ENCODE results near the gene KCP.

KCP gene

DNA sequence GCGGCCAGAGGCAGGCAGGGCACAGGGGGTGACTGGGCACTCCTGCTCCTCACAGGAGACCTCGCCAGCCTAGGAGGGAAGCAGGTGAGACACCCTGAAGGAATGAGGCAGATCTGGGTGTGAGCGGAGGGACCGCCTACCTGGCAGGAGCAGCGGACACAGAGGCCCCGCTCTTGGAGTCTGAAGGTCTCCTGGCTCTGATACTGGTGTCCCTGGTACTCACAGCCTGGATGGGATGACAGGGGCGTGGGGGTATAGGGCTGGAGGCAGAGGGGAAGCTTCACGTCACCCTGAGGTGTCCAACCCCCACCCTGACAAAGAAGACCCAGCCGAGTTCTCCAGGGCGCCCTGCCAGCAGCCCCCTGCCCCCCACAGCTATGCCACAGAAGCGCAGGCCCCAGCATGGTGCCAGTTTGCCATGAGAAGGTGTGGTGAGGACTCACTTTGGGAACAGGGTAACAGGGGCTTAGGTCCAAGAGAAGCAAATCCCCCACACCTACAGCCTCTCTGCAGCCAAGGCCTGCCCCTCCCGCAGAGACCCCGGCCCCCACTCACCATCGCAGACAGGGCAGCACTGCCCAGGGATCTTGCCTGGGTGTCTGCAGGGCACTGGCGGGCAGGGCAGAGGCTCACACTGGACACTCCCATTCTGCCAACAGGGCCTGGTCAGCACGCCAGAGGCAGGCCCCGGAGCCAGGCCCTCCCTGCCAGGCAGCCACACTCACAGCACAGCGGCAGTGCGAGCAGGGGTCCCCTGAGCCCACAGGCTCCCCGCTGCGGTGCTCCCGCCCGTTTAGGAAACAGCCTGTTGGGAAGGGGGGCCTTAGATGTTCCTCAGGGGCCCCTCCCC, 17.0 kb downstream of the KCP start:
- Histone ChIP-seq H3K36me3 (ENCODE audit: insufficient read depth, low read depth, low read length) (no peaks in the 10 kb centered on the region), H3K4me1 (ENCODE audit: insufficient read depth, low read length) (peaks cover 5% of the 10 kb centered on the region; the same call in 1 of the 2 replicates), H3K4me3 (ENCODE audit: low read length) (no peak overlapping the region), H3K9ac (ENCODE audit: low read depth, low read length) (no peak overlapping the region), H3K9me3 (ENCODE audit: insufficient read depth, low read depth, low read length) (no peaks in the 10 kb centered on the region), H3K27ac (ENCODE audit: low read length) (no peak overlapping the region), H3K27me3 (ENCODE audit: insufficient read depth, low read length) (peaks cover 17% of the 10 kb centered on the region)

DNA sequence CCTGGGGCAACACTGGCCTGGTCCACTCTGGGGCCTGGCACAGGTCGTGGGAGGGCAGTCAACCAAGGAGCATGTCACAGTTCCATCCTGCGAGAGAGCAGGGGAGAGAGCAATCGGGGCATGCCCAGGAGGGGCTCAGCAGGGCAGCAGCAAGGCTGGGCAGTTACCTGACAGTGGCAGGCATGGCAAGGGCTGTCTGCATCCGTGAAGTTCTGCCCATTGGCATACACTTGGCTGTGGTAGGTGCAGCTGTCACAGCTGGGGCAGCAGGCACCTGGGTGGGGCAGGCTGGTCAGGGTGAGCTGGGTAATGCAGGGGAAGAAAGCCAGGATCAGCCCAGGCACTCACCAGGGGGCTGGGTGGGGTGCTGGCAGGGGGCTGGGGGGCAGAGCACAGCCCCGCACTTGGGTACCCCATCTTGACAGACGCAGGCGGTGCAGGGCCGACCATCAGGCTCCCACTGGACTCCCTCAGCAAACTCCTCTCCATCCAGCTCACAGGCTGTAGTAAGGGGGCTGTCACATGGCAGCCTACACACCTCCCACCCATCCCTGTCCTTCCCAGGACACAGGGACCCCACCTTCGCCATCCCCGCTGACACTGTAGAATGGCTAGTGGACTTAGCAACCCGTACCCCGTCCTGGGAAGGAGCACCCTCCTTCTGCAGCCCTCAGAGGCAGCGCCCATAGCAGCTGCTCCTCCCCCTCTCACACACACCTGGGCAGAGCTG, 17.8 kb downstream of the KCP start:
- H3K9ac ChIP-seq (ENCODE audit: low read depth, low read length), result no peak overlapping the region

DNA sequence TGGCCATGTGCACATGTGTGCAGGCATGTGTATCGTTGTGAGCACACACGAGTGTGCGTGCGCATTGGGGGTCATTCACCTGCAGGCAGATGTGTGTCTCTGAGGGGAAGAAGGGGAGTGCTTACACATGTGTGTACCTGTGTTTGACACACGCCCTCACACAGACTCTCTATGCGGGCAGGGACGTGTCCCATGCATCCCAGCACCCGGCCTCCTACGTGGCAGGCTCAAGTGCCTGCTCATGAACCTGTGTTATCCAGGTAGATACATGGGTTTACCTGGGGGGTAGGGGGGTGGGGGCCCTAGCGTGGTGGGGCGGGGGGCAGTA, 18.6 kb downstream of the KCP start:
- H3K9me3 ChIP-seq (ENCODE audit: insufficient read depth, low read depth, low read length), result no peaks in the 10 kb centered on the region
- no peak overlapping the region for H3K27ac ChIP-seq (ENCODE audit: low read length)
- H3K36me3 ChIP-seq (ENCODE audit: insufficient read depth, low read depth, low read length), result no peaks in the 10 kb centered on the region
- H3K9ac ChIP-seq (ENCODE audit: low read depth, low read length), result no peak overlapping the region
- H3K27me3 ChIP-seq (ENCODE audit: insufficient read depth, low read length), result peaks cover 17% of the 10 kb centered on the region
- peaks cover 5% of the 10 kb centered on the region for H3K4me1 ChIP-seq (ENCODE audit: insufficient read depth, low read length)
- peak overlapping the region; percentile 51; the same call in 1 of the 2 replicates for H3K4me3 ChIP-seq (ENCODE audit: low read length)

More for the DNA sequence above, 17.8 kb downstream of the KCP start:
- Histone ChIP-seq H3K27me3 (ENCODE audit: insufficient read depth, low read length) (peaks cover 17% of the 10 kb centered on the region), H3K4me1 (ENCODE audit: insufficient read depth, low read length) (peaks cover 5% of the 10 kb centered on the region), H3K9me3 (ENCODE audit: insufficient read depth, low read depth, low read length) (no peaks in the 10 kb centered on the region), H3K4me3 (ENCODE audit: low read length) (no peak overlapping the region), H3K27ac (ENCODE audit: low read length) (no peak overlapping the region), H3K36me3 (ENCODE audit: insufficient read depth, low read depth, low read length) (no peaks in the 10 kb centered on the region)

DNA sequence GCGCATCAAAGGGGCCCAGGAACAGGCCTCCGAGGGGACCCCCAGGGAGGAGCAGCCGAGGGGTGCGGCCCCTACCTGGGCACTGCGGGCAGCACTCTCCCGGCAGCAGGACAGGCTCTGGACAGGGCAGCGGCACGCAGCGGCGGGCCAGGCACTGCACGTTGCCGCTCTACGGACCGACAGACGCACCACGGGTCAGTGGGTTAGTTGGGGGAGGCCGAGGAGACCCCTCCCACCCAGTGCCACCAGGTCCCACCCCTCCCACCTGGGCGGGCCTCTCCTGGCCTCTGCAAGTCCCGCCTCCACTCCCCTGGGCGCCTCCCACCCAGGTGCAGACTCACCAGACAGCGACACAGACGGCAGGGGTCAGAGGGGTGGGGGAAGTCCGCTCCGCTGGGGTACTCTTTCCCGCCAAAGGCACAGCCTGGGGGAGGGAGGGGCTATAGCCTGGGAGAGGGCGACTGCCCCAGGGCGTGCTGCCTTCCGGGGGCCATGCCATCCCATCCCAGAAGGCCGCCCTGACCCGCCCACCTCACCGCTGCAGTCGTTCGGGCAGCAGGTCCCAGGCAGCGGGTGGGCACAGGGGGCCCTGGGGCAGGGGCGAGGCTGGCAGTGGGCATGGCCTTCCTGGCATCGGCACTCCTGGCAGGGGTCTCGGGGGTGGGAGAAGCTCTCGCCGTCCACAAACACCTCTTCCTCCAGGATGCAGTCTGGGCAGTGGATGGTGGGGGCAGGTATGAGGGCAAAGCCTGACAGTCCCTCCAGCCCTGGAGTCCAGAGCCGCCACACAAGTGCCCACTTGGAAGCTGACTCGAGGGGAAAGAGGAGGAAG, 19.2 kb downstream of the KCP start:
- H3K27ac ChIP-seq (ENCODE audit: low read length), result no peak overlapping the region

DNA sequence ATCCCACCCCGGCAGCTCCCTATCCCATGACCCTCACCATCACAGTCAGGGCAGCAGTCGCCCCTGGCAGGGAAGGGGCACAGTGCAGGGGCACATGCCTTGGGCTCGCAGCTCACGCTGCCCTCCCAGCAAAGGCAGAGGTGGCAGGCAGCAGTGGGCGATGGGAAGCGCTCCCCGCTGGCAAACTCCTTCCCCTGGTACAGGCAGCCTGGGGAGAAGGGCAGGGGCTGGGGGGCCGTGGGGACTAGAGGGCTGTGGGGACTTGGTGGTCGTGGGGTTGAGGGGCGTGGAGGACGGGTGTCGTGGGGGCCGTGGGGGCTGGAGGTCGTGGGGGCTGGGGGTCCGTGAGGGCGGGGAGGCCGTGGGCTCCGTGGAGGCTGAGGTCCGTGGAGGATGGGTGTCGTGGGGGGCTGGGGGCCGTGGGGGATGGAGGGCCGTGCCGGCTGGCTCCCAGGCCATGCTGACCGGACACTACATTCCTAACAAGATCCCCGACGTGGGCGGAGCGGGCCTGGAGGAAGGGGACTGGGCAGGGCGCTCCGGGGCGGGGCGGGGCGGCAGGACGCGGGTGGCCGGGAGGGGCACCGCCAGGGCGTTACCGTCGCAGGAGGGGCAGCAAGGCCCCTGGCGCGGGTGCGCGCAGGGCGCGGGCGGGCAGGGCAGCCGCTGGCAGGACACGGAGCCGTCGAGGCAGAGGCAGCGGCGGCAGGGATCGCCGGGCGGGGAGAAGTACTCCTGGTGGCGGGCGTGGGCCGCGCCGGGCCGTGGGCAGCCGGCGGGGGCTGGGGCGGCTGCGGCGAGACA, 20.0 kb downstream of the KCP start:
- Histone ChIP-seq H3K36me3 (ENCODE audit: insufficient read depth, low read depth, low read length) (no peaks in the 10 kb centered on the region), H3K27me3 (ENCODE audit: insufficient read depth, low read length) (peaks cover 17% of the 10 kb centered on the region), H3K4me1 (ENCODE audit: insufficient read depth, low read length) (peaks cover 5% of the 10 kb centered on the region), H3K9me3 (ENCODE audit: insufficient read depth, low read depth, low read length) (no peaks in the 10 kb centered on the region), H3K9ac (ENCODE audit: low read depth, low read length) (no peak overlapping the region), H3K27ac (ENCODE audit: low read length) (no peak overlapping the region), H3K4me3 (ENCODE audit: low read length) (peak overlapping the region; percentile 51; the same call in 1 of the 2 replicates)

More for the DNA sequence above, 19.2 kb downstream of the KCP start:
- Histone ChIP-seq H3K4me3 (ENCODE audit: low read length) (peak overlapping the region; percentile 51; the same call in 1 of the 2 replicates), H3K4me1 (ENCODE audit: insufficient read depth, low read length) (peaks cover 5% of the 10 kb centered on the region), H3K36me3 (ENCODE audit: insufficient read depth, low read depth, low read length) (no peaks in the 10 kb centered on the region), H3K9me3 (ENCODE audit: insufficient read depth, low read depth, low read length) (no peaks in the 10 kb centered on the region), H3K9ac (ENCODE audit: low read depth, low read length) (no peak overlapping the region), H3K27me3 (ENCODE audit: insufficient read depth, low read length) (peaks cover 17% of the 10 kb centered on the region)

DNA sequence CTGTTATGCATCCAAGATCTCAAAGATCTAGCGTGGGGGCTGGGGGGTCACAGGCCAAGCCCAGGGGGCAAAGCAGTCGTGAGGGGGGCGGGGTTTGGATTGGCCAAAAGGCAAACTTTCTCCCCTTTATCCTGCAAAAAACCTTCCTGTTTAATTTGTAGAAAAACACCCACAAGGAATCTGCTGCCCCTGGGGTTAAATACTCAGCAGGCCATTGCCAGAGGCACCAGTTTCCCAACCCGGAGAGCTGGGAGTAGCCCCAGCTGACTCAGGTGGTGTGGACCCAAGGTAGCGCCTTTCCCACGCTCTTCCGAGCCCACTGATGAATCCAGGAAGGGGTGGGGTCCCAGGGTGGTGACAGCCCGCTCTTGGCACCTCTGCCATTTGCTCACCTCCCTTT, 21.4 kb downstream of the KCP start:
- H3K9ac ChIP-seq (ENCODE audit: low read depth, low read length), result no peak overlapping the region
- peaks cover 5% of the 10 kb centered on the region for H3K4me1 ChIP-seq (ENCODE audit: insufficient read depth, low read length)
- no peaks in the 10 kb centered on the region for H3K36me3 ChIP-seq (ENCODE audit: insufficient read depth, low read depth, low read length)
- no peak overlapping the region for H3K4me3 ChIP-seq (ENCODE audit: low read length)
- H3K9me3 ChIP-seq (ENCODE audit: insufficient read depth, low read depth, low read length), result no peaks in the 10 kb centered on the region
- H3K27me3 ChIP-seq (ENCODE audit: insufficient read depth, low read length), result peaks cover 17% of the 10 kb centered on the region
- no peak overlapping the region for H3K27ac ChIP-seq (ENCODE audit: low read length)

DNA sequence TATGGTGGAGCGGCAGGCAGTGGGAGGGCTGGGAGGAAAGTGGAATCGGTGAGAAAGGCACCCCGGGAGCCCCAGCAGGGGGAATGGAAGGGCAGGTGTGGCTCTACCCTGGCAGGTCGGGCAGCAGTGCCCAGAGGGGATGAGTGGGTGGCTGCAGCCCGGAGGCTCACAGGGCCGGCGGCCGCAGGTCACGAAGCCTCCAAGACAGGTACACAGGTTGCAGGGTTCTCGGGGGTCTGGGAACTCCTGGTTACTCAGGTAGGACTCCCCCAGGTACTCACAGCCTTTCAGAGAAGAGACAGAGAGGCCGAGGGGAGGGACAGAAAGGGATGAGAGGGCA, 21.8 kb downstream of the KCP start:
- H3K9me3 ChIP-seq (ENCODE audit: insufficient read depth, low read depth, low read length), result no peaks in the 10 kb centered on the region
- H3K9ac ChIP-seq (ENCODE audit: low read depth, low read length), result no peak overlapping the region
- H3K36me3 ChIP-seq (ENCODE audit: insufficient read depth, low read depth, low read length), result no peaks in the 10 kb centered on the region
- peaks cover 5% of the 10 kb centered on the region for H3K4me1 ChIP-seq (ENCODE audit: insufficient read depth, low read length)
- H3K27ac ChIP-seq (ENCODE audit: low read length), result no peak overlapping the region
- H3K27me3 ChIP-seq (ENCODE audit: insufficient read depth, low read length), result peaks cover 17% of the 10 kb centered on the region
- H3K4me3 ChIP-seq (ENCODE audit: low read length), result no peak overlapping the region

DNA sequence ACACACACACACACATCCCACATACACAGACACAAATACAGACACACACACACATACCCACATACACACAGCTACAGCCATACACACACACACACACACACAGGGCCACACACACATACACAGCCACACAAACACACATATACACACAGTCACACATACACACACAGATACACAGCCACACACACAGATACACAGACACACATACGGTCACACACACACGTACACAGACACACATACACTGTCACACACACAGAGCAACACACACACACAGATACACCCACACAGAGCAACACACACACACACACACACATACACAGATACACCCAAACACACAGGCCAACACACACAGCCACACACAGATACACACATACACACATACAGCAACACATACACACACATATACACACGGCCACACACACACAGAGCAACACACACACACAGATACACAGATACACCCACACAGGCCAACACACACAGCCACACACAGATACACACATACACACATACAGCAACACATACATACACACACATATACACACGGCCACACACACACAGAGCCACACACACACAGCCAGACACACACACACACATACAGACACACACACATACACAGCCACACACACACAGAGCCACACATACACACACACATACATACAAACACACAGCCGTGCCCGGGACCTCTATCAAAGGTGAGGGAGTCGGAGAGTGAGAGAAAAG, 22.3 kb downstream of the KCP start:
- peaks cover 5% of the 10 kb centered on the region for H3K4me1 ChIP-seq (ENCODE audit: insufficient read depth, low read length)

DNA sequence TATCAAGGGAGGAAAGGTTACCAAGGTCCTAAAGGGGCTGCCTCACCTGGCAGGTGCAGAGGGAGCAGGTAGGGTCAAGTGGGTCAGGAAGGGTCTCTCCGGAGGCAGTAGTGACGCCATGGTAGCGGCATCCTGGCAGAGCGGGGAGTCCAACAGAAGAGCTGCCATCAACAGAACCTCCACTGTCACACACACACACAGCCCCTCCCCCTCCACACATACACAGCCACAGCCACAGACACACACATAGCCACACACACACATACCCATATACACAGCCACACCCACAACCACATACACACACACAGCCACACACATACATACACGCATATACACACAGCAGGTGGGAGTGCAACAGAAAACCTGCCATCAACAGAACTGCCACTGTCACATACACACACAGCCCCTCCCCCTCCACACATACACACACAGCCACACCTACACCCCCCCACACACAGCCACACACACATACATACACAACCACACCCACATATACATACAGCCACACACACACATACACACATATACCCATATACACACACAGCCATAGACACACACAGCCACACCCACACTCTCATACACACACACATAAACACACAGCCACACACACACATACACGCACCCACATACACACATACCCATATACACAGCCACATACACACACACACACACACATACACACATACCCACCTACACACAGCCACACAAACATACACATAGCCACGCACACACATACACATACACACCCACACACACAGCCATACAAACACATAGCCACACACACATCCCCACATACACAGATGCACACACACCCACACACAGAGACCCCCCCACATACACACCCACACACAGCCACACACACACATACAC, 23.1 kb downstream of the KCP start:
- Histone ChIP-seq H3K4me3 (ENCODE audit: low read length) (no peak overlapping the region), H3K27me3 (ENCODE audit: insufficient read depth, low read length) (peaks cover 17% of the 10 kb centered on the region), H3K27ac (ENCODE audit: low read length) (no peak overlapping the region), H3K9ac (ENCODE audit: low read depth, low read length) (no peak overlapping the region), H3K36me3 (ENCODE audit: insufficient read depth, low read depth, low read length) (no peaks in the 10 kb centered on the region), H3K4me1 (ENCODE audit: insufficient read depth, low read length) (peaks cover 5% of the 10 kb centered on the region), H3K9me3 (ENCODE audit: insufficient read depth, low read depth, low read length) (no peaks in the 10 kb centered on the region)

More for the DNA sequence above, 22.3 kb downstream of the KCP start:
- Histone ChIP-seq H3K27ac (ENCODE audit: low read length) (no peak overlapping the region), H3K9ac (ENCODE audit: low read depth, low read length) (no peak overlapping the region), H3K27me3 (ENCODE audit: insufficient read depth, low read length) (peaks cover 17% of the 10 kb centered on the region), H3K36me3 (ENCODE audit: insufficient read depth, low read depth, low read length) (no peaks in the 10 kb centered on the region), H3K9me3 (ENCODE audit: insufficient read depth, low read depth, low read length) (no peaks in the 10 kb centered on the region), H3K4me3 (ENCODE audit: low read length) (no peak overlapping the region; the same call in 1 of the 2 replicates)

Measured in iPS-20b (cell line).